CD14-positive monocyte (primary cell): Measurements from ENCODE around the gene CMTM6. TPM values are rescaled to one million over a fixed set of nuclear protein-coding genes. Genes with fewer than 3 reads are reported as not detected.

ENCODE experiments used
- DNase-seq, 3 donors: peaks; one replicate each; pipeline ENCODE4 v3.0.0-alpha.2; 2011 to 2022
- H2AFZ ChIP-seq: 2 replicates; pipeline ENCODE4 v1.6.0; 2012; ENCODE audit warnings: mild to moderate bottlenecking, low read depth, low read length, inconsistent platforms; ENCODE audit not compliant: insufficient read depth, poor library complexity, severe bottlenecking
- H3K27ac ChIP-seq, 2 donors: 1 replicate in 1 of 2; 2 replicates in 1 of 2; pipeline ENCODE4 v1.5.1; 2012 to 2013; ENCODE audit warnings: low read length in 2 of 2, control low read depth in 1 of 2, inconsistent platforms in 1 of 2, low read depth in 1 of 2, mild to moderate bottlenecking in 1 of 2
- H3K27me3 ChIP-seq, 2 donors: one replicate each; pipeline versions ENCODE4 v1.6.0 to v1.6.1; 2011 to 2013; ENCODE audit warnings: low read length in 2 of 2; ENCODE audit not compliant: control insufficient read depth in 2 of 2, insufficient read depth in 2 of 2
- H3K36me3 ChIP-seq, 2 donors: replicated peaks in 1 of 2; 1 replicate in 1 of 2; 2 replicates in 1 of 2; pipeline versions ENCODE4 v1.5.1 to v1.6.1; 2012 to 2013; ENCODE audit warnings: low read length in 2 of 2, control low read depth in 1 of 2, inconsistent platforms in 1 of 2, mild to moderate bottlenecking in 1 of 2; ENCODE audit not compliant: insufficient read depth in 2 of 2, control insufficient read depth in 1 of 2
- H3K4me1 ChIP-seq, 2 donors: 1 replicate in 1 of 2; 2 replicates in 1 of 2; pipeline versions ENCODE4 v1.5.1 to v1.6.1; 2012 to 2013; ENCODE audit warnings: low read length in 2 of 2, control low read depth in 1 of 2, inconsistent platforms in 1 of 2, mild to moderate bottlenecking in 1 of 2, moderate library complexity in 1 of 2; ENCODE audit not compliant: insufficient read depth in 2 of 2, control insufficient read depth in 1 of 2
- H3K4me2 ChIP-seq: replicated peaks from 2 replicates; pipeline ENCODE3; 2012; ENCODE audit warnings: low read length, moderate library complexity, mild to moderate bottlenecking; ENCODE audit not compliant: poor library complexity, severe bottlenecking; ENCODE audit errors: extremely low read depth
- H3K4me3 ChIP-seq, 3 experiments: fragments of 200-600 bp in 1 of 3; sonication (generic) in 1 of 3; replicated peaks in 1 of 3; 1 replicate in 2 of 3; 2 replicates in 1 of 3; pipeline ENCODE4 v1.5.1; 2011 to 2013; ENCODE audit warnings: low read length in 3 of 3, mild to moderate bottlenecking in 3 of 3, control low read depth in 2 of 3, low read depth in 2 of 3, inconsistent platforms in 1 of 3, moderate library complexity in 1 of 3
- H3K79me2 ChIP-seq: 2 replicates; pipeline ENCODE4 v1.6.0; 2012; ENCODE audit warnings: mild to moderate bottlenecking, control low read depth, inconsistent platforms, low read length, moderate library complexity; ENCODE audit not compliant: insufficient read depth
- H3K9ac ChIP-seq: 2 replicates; pipeline ENCODE4 v1.6.0; 2017; ENCODE audit warnings: low read length, mild to moderate bottlenecking; ENCODE audit not compliant: insufficient read depth, poor library complexity, severe bottlenecking
- H3K9me3 ChIP-seq, 2 donors: replicated peaks in 1 of 2; 1 replicate in 1 of 2; 2 replicates in 1 of 2; pipeline versions ENCODE4 v1.5.1 to v1.6.1; 2012 to 2013; ENCODE audit warnings: low read length in 2 of 2, control low read depth in 1 of 2; ENCODE audit not compliant: control insufficient read depth in 1 of 2, insufficient read depth in 1 of 2
- H4K20me1 ChIP-seq: 2 replicates; pipeline ENCODE4 v1.6.0; 2012; ENCODE audit warnings: mild to moderate bottlenecking, low read length, control low read depth, moderate library complexity; ENCODE audit not compliant: insufficient read depth
- H3K27ac Mint-ChIP-seq, 7 donors: one replicate each; pipeline ENCODE4 v1.8.0; 2020; ENCODE audit warnings: mild to moderate bottlenecking in 7 of 7, mixed read lengths in 7 of 7, moderate library complexity in 6 of 7, inconsistent platforms in 2 of 7
- H3K27me3 Mint-ChIP-seq, 3 donors: one replicate each; pipeline ENCODE4 v1.8.0; 2021 to 2022; ENCODE audit warnings: low read depth in 3 of 3, mild to moderate bottlenecking in 3 of 3, mixed read lengths in 3 of 3, moderate library complexity in 3 of 3, inconsistent platforms in 1 of 3
- H3K36me3 Mint-ChIP-seq, 2 donors: one replicate each; pipeline ENCODE4 v1.8.0; 2020; ENCODE audit warnings: mixed read lengths in 2 of 2, inconsistent platforms in 1 of 2, mild to moderate bottlenecking in 1 of 2
- H3K4me1 Mint-ChIP-seq: one replicate; pipeline ENCODE4 v1.8.0; 2020; ENCODE audit warnings: mild to moderate bottlenecking, mixed read lengths
- H3K4me3 Mint-ChIP-seq, 2 donors: one replicate each; pipeline ENCODE4 v1.8.0; 2020; ENCODE audit warnings: mild to moderate bottlenecking in 2 of 2, mixed read lengths in 2 of 2, moderate library complexity in 1 of 2
- H3K9me3 Mint-ChIP-seq, 7 donors: one replicate each; pipeline ENCODE4 v1.8.0; 2020 to 2022; ENCODE audit warnings: mixed read lengths in 7 of 7, mild to moderate bottlenecking in 6 of 7, moderate library complexity in 6 of 7, inconsistent platforms in 2 of 7
- WGBS: methylation state at CpG from one replicate; pipeline ENCODE4 v1.1.5; 2013; ENCODE audit warnings: missing lambda C conversion rate; ENCODE audit not compliant: insufficient coverage; 5-methylcytosine and 5-hydroxymethylcytosine counted together
- intact Hi-C, 2 donors: fragments of 100-400 bp; cut with micrococcal nuclease; formaldehyde crosslinking; loops; one replicate each; pipeline versions ENCODE4 v1.15.0 to v1.15.1; 2023
- polyA plus RNA-seq, 3 donors: library from polyadenylated mRNA; depleted of rRNA in 1 of 3; unstranded in 2 of 3; stranded (reverse) in 1 of 3; fragments of 300-500 nt in 2 of 3; fragments of >200 nt in 1 of 3; fragmentation: Illumina TruSeq in 2 of 3; gene quantifications; 1 replicate in 2 of 3; 2 replicates in 1 of 3; pipeline ENCODE4 v1.2.3, GENCODE V29; 2012 to 2021
- TF ChIP-seq, protein P1 (sequence below): fragments of 200-600 bp; IDR thresholded peaks from one replicate; pipeline ENCODE4 v1.8.0; 2022; ENCODE audit warnings: antibody characterized with exemption, mild to moderate bottlenecking

Gene CMTM6
- polyA plus RNA-seq, 3 donors, result 40.0 to 210 (median 190) TPM

DNA sequence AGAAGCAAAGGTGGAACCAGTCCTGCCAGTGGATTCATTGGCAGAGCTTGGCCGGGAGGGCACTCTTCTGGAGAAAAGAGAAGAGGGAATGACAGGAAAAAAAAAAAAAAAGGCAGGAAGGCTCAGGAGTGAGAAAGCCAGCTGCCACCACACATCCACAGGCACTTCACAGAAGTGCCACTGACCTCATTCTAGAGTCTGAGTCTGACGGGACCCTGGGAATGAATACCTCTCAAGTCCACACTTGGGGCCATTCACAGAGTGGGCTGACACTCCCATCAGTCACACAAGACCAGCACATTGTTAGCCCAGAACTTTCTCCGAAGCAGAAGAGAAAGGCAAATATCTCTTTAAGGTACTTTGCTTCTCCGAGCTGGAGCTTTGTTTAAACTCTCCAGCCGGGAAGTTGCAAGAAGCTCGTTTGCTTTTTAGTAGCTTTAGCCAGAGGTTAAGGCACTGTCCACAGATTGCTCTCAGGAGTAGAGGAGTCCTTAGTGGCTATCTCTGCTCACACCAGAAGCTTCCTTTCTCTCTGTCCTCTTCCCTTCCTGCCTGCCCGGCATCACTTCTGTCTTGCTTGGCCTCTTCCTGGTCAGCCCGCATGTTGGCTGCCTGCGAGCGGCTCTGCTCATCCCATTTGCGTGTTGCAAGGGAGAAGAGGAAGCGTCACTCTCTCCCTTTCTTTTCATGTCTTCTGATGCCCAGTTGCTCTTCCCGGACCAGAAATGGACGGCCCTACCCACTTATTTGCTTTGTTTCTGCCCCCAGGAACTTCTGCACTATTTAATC is 53.8 kb downstream of the CMTM6 start:
- H2AFZ ChIP-seq, result no peak overlapping the region
- H3K4me3 ChIP-seq, result no peak overlapping the region
- TF ChIP-seq, protein P1, sequence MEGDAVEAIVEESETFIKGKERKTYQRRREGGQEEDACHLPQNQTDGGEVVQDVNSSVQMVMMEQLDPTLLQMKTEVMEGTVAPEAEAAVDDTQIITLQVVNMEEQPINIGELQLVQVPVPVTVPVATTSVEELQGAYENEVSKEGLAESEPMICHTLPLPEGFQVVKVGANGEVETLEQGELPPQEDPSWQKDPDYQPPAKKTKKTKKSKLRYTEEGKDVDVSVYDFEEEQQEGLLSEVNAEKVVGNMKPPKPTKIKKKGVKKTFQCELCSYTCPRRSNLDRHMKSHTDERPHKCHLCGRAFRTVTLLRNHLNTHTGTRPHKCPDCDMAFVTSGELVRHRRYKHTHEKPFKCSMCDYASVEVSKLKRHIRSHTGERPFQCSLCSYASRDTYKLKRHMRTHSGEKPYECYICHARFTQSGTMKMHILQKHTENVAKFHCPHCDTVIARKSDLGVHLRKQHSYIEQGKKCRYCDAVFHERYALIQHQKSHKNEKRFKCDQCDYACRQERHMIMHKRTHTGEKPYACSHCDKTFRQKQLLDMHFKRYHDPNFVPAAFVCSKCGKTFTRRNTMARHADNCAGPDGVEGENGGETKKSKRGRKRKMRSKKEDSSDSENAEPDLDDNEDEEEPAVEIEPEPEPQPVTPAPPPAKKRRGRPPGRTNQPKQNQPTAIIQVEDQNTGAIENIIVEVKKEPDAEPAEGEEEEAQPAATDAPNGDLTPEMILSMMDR, result no peak
- peaks cover 12 to 14% of the 10 kb centered on the region in 2 donors for H3K4me1 ChIP-seq
- H3K9ac ChIP-seq, result no peak overlapping the region
- peaks cover 94% of the 10 kb centered on the region for H4K20me1 ChIP-seq
- no peak overlapping the region for H3K4me2 ChIP-seq
- intact Hi-C loops, result loop anchor here in 1 of 2 donors (10.0 kb wide), 1 partner anchor 144 kb away; no protein-coding TSS in a partner anchor
- H3K36me3 ChIP-seq, result peaks cover 44 to 88% of the 10 kb centered on the region in 2 donors
- Mint-ChIP-seq H3K9me3 (no peaks in the 10 kb centered on the region), H3K4me1 (peaks cover 21% of the 10 kb centered on the region), H3K36me3 (peaks cover 53 to 77% of the 10 kb centered on the region in 2 donors), H3K4me3 (peak overlapping the region in 1 of 2 donors; percentile 35), H3K27me3 (peaks cover 0 to 1% (median 0%) of the 10 kb centered on the region in 3 donors), H3K27ac (peak overlapping the region; percentile 26 to 88 (median 78))
- 67% methylated on average over 7 of the region's 14 CpGs for WGBS
- H3K79me2 ChIP-seq, result peaks cover 60% of the 10 kb centered on the region
- no peaks in the 10 kb centered on the region for H3K27me3 ChIP-seq
- no peaks in the 10 kb centered on the region for H3K9me3 ChIP-seq
- DNase-seq, result peak in 1 of 3 donors; percentile 39
- peak overlapping the region in 1 of 2 donors; percentile 64 for H3K27ac ChIP-seq

DNA sequence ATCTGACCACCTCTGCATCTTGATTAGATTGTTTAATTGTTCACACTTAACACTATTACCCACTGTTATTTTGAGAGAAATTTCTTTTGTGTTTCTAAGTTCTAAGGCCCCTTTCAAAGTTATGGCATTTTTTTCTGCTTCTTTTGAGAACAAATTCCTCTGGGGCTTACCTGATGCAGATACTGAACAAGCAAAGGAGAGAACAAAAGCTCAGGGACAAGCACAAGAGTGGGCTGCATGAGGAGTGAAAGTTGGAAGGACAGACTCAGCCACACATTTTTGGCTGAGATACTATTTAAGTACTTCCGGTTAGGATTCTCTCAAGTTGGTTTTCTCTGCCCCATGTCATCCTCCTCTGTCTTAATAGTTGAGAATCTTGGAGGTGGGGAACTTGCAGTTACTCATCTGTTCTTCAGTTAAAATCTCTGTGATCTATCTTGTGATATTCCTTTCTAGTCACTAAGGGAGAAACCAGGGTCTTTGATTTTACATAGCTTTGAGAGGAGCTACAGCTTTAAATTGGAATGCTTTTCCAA is 54.7 kb downstream of the CMTM6 start:
- Histone ChIP-seq H2AFZ (no peak overlapping the region), H3K4me2 (no peak overlapping the region), H4K20me1 (peaks cover 98% of the 10 kb centered on the region), H3K9me3 (no peaks in the 10 kb centered on the region), H3K27ac (peak overlapping the region in 1 of 2 donors; percentile 64), H3K27me3 (no peaks in the 10 kb centered on the region), H3K79me2 (peaks cover 68% of the 10 kb centered on the region), H3K4me1 (peaks cover 12 to 14% of the 10 kb centered on the region in 2 donors), H3K4me3 (no peak overlapping the region), H3K36me3 (peaks cover 39 to 84% of the 10 kb centered on the region in 2 donors), H3K9ac (no peak overlapping the region)
- peaks cover 28% of the 10 kb centered on the region for H3K4me1 Mint-ChIP-seq
- DNase-seq, result no peak
- H3K36me3 Mint-ChIP-seq, result peaks cover 50 to 74% of the 10 kb centered on the region in 2 donors
- intact Hi-C loops, result loop anchor here in 1 of 2 donors (10.0 kb wide), 1 partner anchor 143 kb away; no protein-coding TSS in a partner anchor
- H3K9me3 Mint-ChIP-seq, result no peaks in the 10 kb centered on the region
- no CpG with 5 or more reads among the region's 1 CpG for WGBS
- TF ChIP-seq, protein P1, result no peak
- no peak overlapping the region for H3K4me3 Mint-ChIP-seq
- H3K27me3 Mint-ChIP-seq, result peaks cover 0 to 1% (median 0%) of the 10 kb centered on the region in 3 donors
- peak overlapping the region in 1 of 7 donors; percentile 4 for H3K27ac Mint-ChIP-seq
